SK-N-SH (cell line): ENCODE results near the gene ACTN4. TPM values are rescaled to one million over a fixed set of nuclear protein-coding genes. Genes with fewer than 3 reads are reported as not detected.
A peak's percentile ranks its signal among the peaks of the same experiment; 100 is the strongest.

ENCODE experiments used
- CHD2 ChIP-seq: fragments of 150-350 bp; IDR thresholded peaks from 2 replicates; pipeline ENCODE4 v1.6.1; 2018; ENCODE audit warnings: low read length; ENCODE audit not compliant: partially characterized antibody
- ELF1 ChIP-seq: IDR thresholded peaks from 2 replicates; pipeline ENCODE4 v1.4.0; 2012
- EP300 ChIP-seq, 2 experiments: IDR thresholded peaks; 2 replicates each; pipeline versions ENCODE4 v1.4.0 to v1.6.1; 2012; ENCODE audit warnings: borderline replicate concordance in 1 of 2, low read depth in 1 of 2, low read length in 1 of 2
- EZH2phosphoT487 ChIP-seq: fragments of 200-600 bp; sonication (generic); IDR thresholded peaks from 2 replicates; pipeline ENCODE4 v1.6.1; 2017; ENCODE audit warnings: low read depth, mixed run types, mild to moderate bottlenecking, antibody characterized with exemption, moderate library complexity, borderline replicate concordance
- FOSL2 ChIP-seq: IDR thresholded peaks from 2 replicates; pipeline ENCODE4 v1.4.0; 2012; ENCODE audit warnings: low read depth, mild to moderate bottlenecking, moderate library complexity, borderline replicate concordance
- FOXJ3 ChIP-seq: sonication (generic); formaldehyde crosslinking; IDR thresholded peaks from 2 replicates; pipeline ENCODE4 v1.5.1; 2020; ENCODE audit warnings: mild to moderate bottlenecking, missing genetic modification reagents
- FOXM1 ChIP-seq: IDR thresholded peaks from 2 replicates; pipeline ENCODE4 v1.4.0; 2012; ENCODE audit warnings: low read depth, mild to moderate bottlenecking
- GABPA ChIP-seq: IDR thresholded peaks from 2 replicates; pipeline ENCODE4 v1.4.0; 2012; ENCODE audit warnings: low read depth, mild to moderate bottlenecking
- JUND ChIP-seq: IDR thresholded peaks from 2 replicates; pipeline ENCODE4 v1.4.0; 2012
- MEF2A ChIP-seq: IDR thresholded peaks from 2 replicates; pipeline ENCODE4 v1.4.0; 2012; ENCODE audit warnings: low read depth, borderline replicate concordance
- MXI1 ChIP-seq: IDR thresholded peaks from 2 replicates; pipeline ENCODE4 v1.6.1; 2012; ENCODE audit warnings: mild to moderate bottlenecking, low read depth, low read length, improper control_type of control experiment
- NFIC ChIP-seq: IDR thresholded peaks from 2 replicates; pipeline ENCODE4 v1.4.0; 2012; ENCODE audit warnings: borderline replicate concordance
- NRF1 ChIP-seq: IDR thresholded peaks from 2 replicates; pipeline ENCODE4 v1.6.1; 2012; ENCODE audit warnings: low read depth, mild to moderate bottlenecking, low read length
- RAD21 ChIP-seq: IDR thresholded peaks from 2 replicates; pipeline ENCODE4 v1.6.1; 2012; ENCODE audit warnings: mild to moderate bottlenecking, low read length
- RCOR1 ChIP-seq: fragments of 150-350 bp; IDR thresholded peaks from 2 replicates; pipeline ENCODE4 v1.6.1; 2017; ENCODE audit warnings: antibody characterized with exemption, low read length
- RFX5 ChIP-seq: IDR thresholded peaks from 2 replicates; pipeline ENCODE4 v1.6.1; 2012; ENCODE audit warnings: mild to moderate bottlenecking, improper control_type of control experiment, low read length
- RXRA ChIP-seq: IDR thresholded peaks from 2 replicates; pipeline ENCODE4 v1.4.0; 2012; ENCODE audit warnings: low read depth, mild to moderate bottlenecking, borderline replicate concordance
- SIN3A ChIP-seq: IDR thresholded peaks from 2 replicates; pipeline ENCODE4 v1.6.1; 2012; ENCODE audit warnings: low read depth, mild to moderate bottlenecking, low read length, moderate library complexity, borderline replicate concordance
- TCF12 ChIP-seq: IDR thresholded peaks from 2 replicates; pipeline ENCODE4 v1.4.0; 2012
- YY1 ChIP-seq: IDR thresholded peaks from 2 replicates; pipeline ENCODE4 v1.4.0; 2012; ENCODE audit warnings: low read depth, mild to moderate bottlenecking
- polyA plus RNA-seq, 3 experiments: library from polyadenylated mRNA; depleted of rRNA; stranded (reverse); fragments of >200 nt; gene quantifications; 2 replicates each; pipeline ENCODE4 v1.2.3, GENCODE V29; 2012
- TF ChIP-seq, protein P1 (sequence below): IDR thresholded peaks from 2 replicates; pipeline ENCODE4; 2012
- TF ChIP-seq, protein P2 (sequence below): fragments of 150-350 bp; IDR thresholded peaks from 2 replicates; pipeline ENCODE4 v1.6.1; 2017; ENCODE audit warnings: antibody characterized with exemption, low read length, low read depth, borderline replicate concordance
- TF ChIP-seq, protein P3 (sequence below): fragments of 150-350 bp; IDR thresholded peaks from 2 replicates; pipeline ENCODE4 v1.6.1; 2016; ENCODE audit warnings: mild to moderate bottlenecking, low read depth, low read length

Gene ACTN4
- polyA plus RNA-seq, 1 of the 3 experiments (the other 2 are of a cell fraction): 598 TPM

DNA sequence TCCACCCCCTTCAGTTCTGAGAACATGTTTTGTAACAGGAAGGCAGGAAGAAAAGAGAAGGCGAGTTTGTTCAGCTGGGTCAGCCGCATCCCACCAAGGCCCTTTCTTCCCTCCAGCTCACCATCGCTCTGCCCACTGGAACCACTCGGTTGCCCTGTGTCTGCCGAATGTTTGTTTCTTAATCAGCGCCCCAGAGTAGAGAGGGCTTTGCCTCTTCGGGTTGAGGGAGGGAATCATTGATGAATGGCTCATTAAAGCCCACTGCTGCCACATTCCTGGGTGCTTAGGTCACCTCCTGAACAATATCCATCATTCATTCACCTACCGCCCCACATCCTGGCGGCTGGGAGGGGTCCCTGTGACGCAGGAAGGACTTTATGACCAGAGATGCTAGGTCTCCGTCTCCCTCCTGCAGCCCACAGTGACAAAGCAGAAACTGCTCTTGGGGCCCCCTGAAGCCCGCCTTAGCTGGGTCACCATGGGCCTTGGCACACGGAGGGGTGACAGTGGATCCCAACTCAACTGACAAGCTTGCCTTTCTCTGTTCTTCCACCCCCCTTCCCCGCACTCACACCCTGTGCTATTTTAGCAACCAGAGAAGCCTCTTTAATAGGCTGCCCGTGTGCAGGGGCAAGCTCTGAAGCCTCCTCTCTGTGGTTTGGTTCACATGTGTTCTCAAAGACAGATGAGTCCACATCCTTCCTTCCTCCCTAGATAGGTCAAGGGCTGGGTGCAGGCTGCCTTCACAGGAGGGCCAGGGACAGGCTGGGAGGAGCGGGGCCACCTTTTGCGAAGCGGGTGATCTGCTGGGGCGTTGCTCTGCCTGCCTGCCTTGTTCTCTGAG is 46.2 kb downstream of the ACTN4 start (continued):
- TF ChIP-seq EP300 (IDR thresholded peaks at IDR 0.05; ENCODE audit: borderline replicate concordance in 1 of 2, low read depth in 1 of 2, low read length in 1 of 2) (peak in 1 of 2 experiments; percentile 79; a peak in 1 of 4 replicates), NRF1 (no peak), RAD21 (no peak), GABPA (no peak), CHD2 (no peak), RXRA (no peak), TCF12 (peak; percentile 66; the same call in 1 of the 2 replicates), YY1 (no peak), FOXM1 (no peak), JUND (no peak; the same call in 1 of the 2 replicates), FOXJ3 (CRISPR knock-in tag) (no peak), ELF1 (no peak), RCOR1 (no peak), MEF2A (no peak), FOSL2 (no peak; the same call in 1 of the 2 replicates), NFIC (no peak), MXI1 (no peak), EZH2phosphoT487 (no peak), SIN3A (no peak), RFX5 (no peak)
- TF ChIP-seq, protein P1, sequence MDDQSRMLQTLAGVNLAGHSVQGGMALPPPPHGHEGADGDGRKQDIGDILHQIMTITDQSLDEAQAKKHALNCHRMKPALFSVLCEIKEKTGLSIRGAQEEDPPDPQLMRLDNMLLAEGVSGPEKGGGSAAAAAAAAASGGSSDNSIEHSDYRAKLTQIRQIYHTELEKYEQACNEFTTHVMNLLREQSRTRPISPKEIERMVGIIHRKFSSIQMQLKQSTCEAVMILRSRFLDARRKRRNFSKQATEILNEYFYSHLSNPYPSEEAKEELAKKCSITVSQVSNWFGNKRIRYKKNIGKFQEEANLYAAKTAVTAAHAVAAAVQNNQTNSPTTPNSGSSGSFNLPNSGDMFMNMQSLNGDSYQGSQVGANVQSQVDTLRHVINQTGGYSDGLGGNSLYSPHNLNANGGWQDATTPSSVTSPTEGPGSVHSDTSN: peak; percentile 88
- TF ChIP-seq, protein P2, sequence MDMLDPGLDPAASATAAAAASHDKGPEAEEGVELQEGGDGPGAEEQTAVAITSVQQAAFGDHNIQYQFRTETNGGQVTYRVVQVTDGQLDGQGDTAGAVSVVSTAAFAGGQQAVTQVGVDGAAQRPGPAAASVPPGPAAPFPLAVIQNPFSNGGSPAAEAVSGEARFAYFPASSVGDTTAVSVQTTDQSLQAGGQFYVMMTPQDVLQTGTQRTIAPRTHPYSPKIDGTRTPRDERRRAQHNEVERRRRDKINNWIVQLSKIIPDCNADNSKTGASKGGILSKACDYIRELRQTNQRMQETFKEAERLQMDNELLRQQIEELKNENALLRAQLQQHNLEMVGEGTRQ: no peak
- TF ChIP-seq, protein P3, sequence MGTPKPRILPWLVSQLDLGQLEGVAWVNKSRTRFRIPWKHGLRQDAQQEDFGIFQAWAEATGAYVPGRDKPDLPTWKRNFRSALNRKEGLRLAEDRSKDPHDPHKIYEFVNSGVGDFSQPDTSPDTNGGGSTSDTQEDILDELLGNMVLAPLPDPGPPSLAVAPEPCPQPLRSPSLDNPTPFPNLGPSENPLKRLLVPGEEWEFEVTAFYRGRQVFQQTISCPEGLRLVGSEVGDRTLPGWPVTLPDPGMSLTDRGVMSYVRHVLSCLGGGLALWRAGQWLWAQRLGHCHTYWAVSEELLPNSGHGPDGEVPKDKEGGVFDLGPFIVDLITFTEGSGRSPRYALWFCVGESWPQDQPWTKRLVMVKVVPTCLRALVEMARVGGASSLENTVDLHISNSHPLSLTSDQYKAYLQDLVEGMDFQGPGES: no peak
